ENCODE results near the gene ALG2. TPM values are rescaled to one million over a fixed set of nuclear protein-coding genes. Genes with fewer than 3 reads are reported as not detected.
"Not testable (repeated sequence)": the region's sequence is repeated elsewhere in the genome, so short reads cannot be mapped to it uniquely, and the experiment has no call there.

The ALG2 gene
- total RNA-seq, 3 donors from 2014 or later (not counting 1 experiment from before 2014, with no cell fraction given) = 17.3 to 23.2 (median 20.7) TPM

- Histone ChIP-seq H3K4me1 (ENCODE audit: control insufficient read depth, insufficient read depth, low read length) (no peaks in the 10 kb centered on the region), H3K27me3 (ENCODE audit: control insufficient read depth, insufficient read depth, low read length) (no peaks in the 10 kb centered on the region), H3K27ac (ENCODE audit: low read length) (no peak overlapping the region), H3K4me3 (ENCODE audit: low read length) (no peak overlapping the region), H3K9me3 (ENCODE audit: control insufficient read depth, insufficient read depth, low read length) (peaks cover 3% of the 10 kb centered on the region), H3K36me3 (ENCODE audit: control insufficient read depth, insufficient read depth, low read length) (no peaks in the 10 kb centered on the region)
- Mint-ChIP-seq H3K9me3 (no peaks in the 10 kb centered on the region), H3K4me1 (peaks cover 0 to 11% of the 10 kb centered on the region in 2 donors), H3K27ac (no peak overlapping the region), H3K4me3 (no peak overlapping the region), H3K36me3 (no peaks in the 10 kb centered on the region), H3K27me3 (ENCODE audit: low read depth in 2 of 2) (peaks cover 0 to 5% of the 10 kb centered on the region in 2 donors)
- TF ChIP-seq CTCF (IDR thresholded peaks at IDR 0.05) = no peak
- intact Hi-C loops (cut with micrococcal nuclease) = no loop called here
- no peak for DNase-seq
- 89% methylated on average over 9 of the region's 9 CpGs for WGBS (ENCODE audit: insufficient coverage)
- ATAC-seq = no peak
Observed at GRCh38 chr9:99197987-99198386, 23.8 kb downstream of the ALG2 start.

- intact Hi-C loops (cut with micrococcal nuclease) = no loop called here
- Histone ChIP-seq H3K9me3 (ENCODE audit: control insufficient read depth, insufficient read depth, low read length) (peaks cover 3% of the 10 kb centered on the region), H3K27me3 (ENCODE audit: control insufficient read depth, insufficient read depth, low read length) (no peaks in the 10 kb centered on the region), H3K4me3 (ENCODE audit: low read length) (no peak overlapping the region), H3K27ac (ENCODE audit: low read length) (no peak overlapping the region), H3K4me1 (ENCODE audit: control insufficient read depth, insufficient read depth, low read length) (no peaks in the 10 kb centered on the region), H3K36me3 (ENCODE audit: control insufficient read depth, insufficient read depth, low read length) (no peaks in the 10 kb centered on the region)
- peaks cover 0 to 12% of the 10 kb centered on the region in 2 donors for H3K4me1 Mint-ChIP-seq
- H3K4me3 Mint-ChIP-seq = no peak overlapping the region
- 95% methylated on average over 3 of the region's 3 CpGs for WGBS (ENCODE audit: insufficient coverage)
- ATAC-seq (no peak), DNase-seq (no peak)
- no peak overlapping the region for H3K27ac Mint-ChIP-seq
- no peaks in the 10 kb centered on the region for H3K9me3 Mint-ChIP-seq
- H3K36me3 Mint-ChIP-seq = no peaks in the 10 kb centered on the region
- TF ChIP-seq CTCF (IDR thresholded peaks at IDR 0.05) = no peak
- peaks cover 3 to 8% of the 10 kb centered on the region in 2 donors for H3K27me3 Mint-ChIP-seq (ENCODE audit: low read depth in 2 of 2)
Observed at GRCh38 chr9:99197124-99197630, 24.6 kb downstream of the ALG2 start.

GRCh38 chr9:99196484-99196883 is 25.3 kb downstream of the ALG2 start:
- H3K4me3 ChIP-seq (ENCODE audit: low read length); H3K36me3 Mint-ChIP-seq; intact Hi-C loops (cut with micrococcal nuclease); H3K4me3 Mint-ChIP-seq; H3K27me3 Mint-ChIP-seq (ENCODE audit: low read depth in 2 of 2); ATAC-seq; H3K27me3 ChIP-seq (ENCODE audit: control insufficient read depth, insufficient read depth, low read length); H3K9me3 Mint-ChIP-seq; DNase-seq; H3K36me3 ChIP-seq (ENCODE audit: control insufficient read depth, insufficient read depth, low read length); H3K9me3 ChIP-seq (ENCODE audit: control insufficient read depth, insufficient read depth, low read length); H3K4me1 ChIP-seq (ENCODE audit: control insufficient read depth, insufficient read depth, low read length); H3K27ac ChIP-seq (ENCODE audit: low read length); H3K27ac Mint-ChIP-seq: not testable (repeated sequence)
- 76% methylated on average over 5 of the region's 5 CpGs for WGBS (ENCODE audit: insufficient coverage)
- H3K4me1 Mint-ChIP-seq = peaks cover 0 to 12% of the 10 kb centered on the region in 2 donors

GRCh38 chr9:99193466-99193821 is 28.3 kb downstream of the ALG2 start:
- no peaks in the 10 kb centered on the region for H3K27me3 ChIP-seq (ENCODE audit: control insufficient read depth, insufficient read depth, low read length)
- Mint-ChIP-seq H3K27ac (no peak overlapping the region), H3K9me3 (no peaks in the 10 kb centered on the region), H3K36me3 (no peaks in the 10 kb centered on the region), H3K4me1 (peaks cover 0 to 12% of the 10 kb centered on the region in 2 donors), H3K27me3 (ENCODE audit: low read depth in 2 of 2) (peaks cover 25 to 33% of the 10 kb centered on the region in 2 donors), H3K4me3 (no peak overlapping the region)
- H3K36me3 ChIP-seq (ENCODE audit: control insufficient read depth, insufficient read depth, low read length) = no peaks in the 10 kb centered on the region
- H3K4me3 ChIP-seq (ENCODE audit: low read length) = no peak overlapping the region
- WGBS (ENCODE audit: insufficient coverage) = 27% methylated on average over 1 of the region's 2 CpGs
- peaks cover 3% of the 10 kb centered on the region for H3K9me3 ChIP-seq (ENCODE audit: control insufficient read depth, insufficient read depth, low read length)
- H3K27ac ChIP-seq (ENCODE audit: low read length) = no peak overlapping the region
- DNase-seq (no peak), ATAC-seq (no peak)
- H3K4me1 ChIP-seq (ENCODE audit: control insufficient read depth, insufficient read depth, low read length) = no peaks in the 10 kb centered on the region
- no peak for TF ChIP-seq CTCF (IDR thresholded peaks at IDR 0.05)
- intact Hi-C loops (cut with micrococcal nuclease) = no loop called here

All from natural killer cell (primary cell).